K562 (cell line): ENCODE measurements around the gene DCAF8. TPM values are rescaled to one million over a fixed set of nuclear protein-coding genes. Genes with fewer than 3 reads are reported as not detected.

Experiments used
- ARID3A ChIP-seq: IDR thresholded peaks from 2 replicates; pipeline ENCODE4 v1.6.1; 2012; ENCODE audit warnings: low read depth, low read length, improper control_type of control experiment, borderline replicate concordance
- ATF3 ChIP-seq, 2 experiments: fragments of 450-650 bp in 1 of 2; sonication (generic) in 1 of 2; formaldehyde crosslinking in 1 of 2; IDR thresholded peaks in 1 of 2; conservative IDR thresholded peaks in 1 of 2; 2 replicates each; pipeline versions ENCODE4 v1.6.1 to v1.8.1; 2016 to 2023; ENCODE audit warnings: mild to moderate bottlenecking in 2 of 2, moderate library complexity in 2 of 2, inconsistent platforms in 1 of 2, missing genetic modification reagents in 1 of 2
- BCLAF1 ChIP-seq, 2 experiments: fragments of 450-650 bp in 1 of 2; IDR thresholded peaks; 2 replicates each; pipeline ENCODE4 v1.6.1; 2011 to 2017; ENCODE audit warnings: low read depth in 2 of 2, antibody characterized with exemption in 1 of 2, borderline replicate concordance in 1 of 2, low read length in 1 of 2, mild to moderate bottlenecking in 1 of 2, mixed read lengths in 1 of 2; ENCODE audit not compliant: control insufficient read depth in 1 of 2
- CSDE1 ChIP-seq, 2 experiments: fragments of 450-650 bp; IDR thresholded peaks; 2 replicates each; pipeline ENCODE4 v1.6.1; 2016; ENCODE audit warnings: mild to moderate bottlenecking in 1 of 2
- ELF1 ChIP-seq: fragments of 200-800 bp; sonication (Bioruptor generic); IDR thresholded peaks from 2 replicates; pipeline ENCODE4 v1.6.1; 2016; ENCODE audit warnings: missing genetic modification characterization, missing compliant biosample characterization
- EWSR1 ChIP-seq: fragments of 450-650 bp; IDR thresholded peaks from 2 replicates; pipeline ENCODE4 v1.6.1; 2018; ENCODE audit warnings: borderline replicate concordance, mild to moderate bottlenecking, low read depth, moderate library complexity; ENCODE audit not compliant: partially characterized antibody
- HIVEP1 ChIP-seq: fragments of 250-450 bp; sonication (Bioruptor Pico); IDR thresholded peaks from 2 replicates; pipeline ENCODE4 v1.4.0; 2020; ENCODE audit warnings: mild to moderate bottlenecking
- MBD1 ChIP-seq: fragments of 250-450 bp; sonication (Bioruptor Pico); IDR thresholded peaks from 2 replicates; pipeline ENCODE4 v1.8.0; 2022; ENCODE audit warnings: inconsistent platforms
- MECOM ChIP-seq: fragments of 250-450 bp; sonication (Bioruptor Pico); IDR thresholded peaks from 2 replicates; pipeline ENCODE4 v1.8.0; 2022; ENCODE audit warnings: inconsistent platforms
- NR1H2 ChIP-seq: sonication (generic); formaldehyde crosslinking; IDR thresholded peaks from 2 replicates; pipeline ENCODE4 v1.4.0; 2020; ENCODE audit warnings: mild to moderate bottlenecking, missing genetic modification reagents
- RAD51 ChIP-seq: fragments of 450-650 bp; IDR thresholded peaks from 2 replicates; pipeline ENCODE4 v1.7.1; 2016; ENCODE audit warnings: low read depth, mild to moderate bottlenecking, borderline replicate concordance
- RBFOX2 ChIP-seq: fragments of 200-400 bp; formaldehyde crosslinking; IDR thresholded peaks from 2 replicates; pipeline ENCODE4 v1.6.1; 2017; ENCODE audit warnings: low read depth, mild to moderate bottlenecking, low read length, moderate library complexity
- TCFL5 ChIP-seq: fragments of 250-450 bp; sonication (Bioruptor Pico); conservative IDR thresholded peaks from 2 replicates; pipeline ENCODE4 v1.6.1; 2021; ENCODE audit warnings: mild to moderate bottlenecking, moderate library complexity, matching md5 sums
- THRAP3 ChIP-seq: fragments of 450-650 bp; IDR thresholded peaks from 2 replicates; pipeline ENCODE4 v1.6.1; 2016; ENCODE audit warnings: mild to moderate bottlenecking, inconsistent platforms, borderline replicate concordance
- ZC3H8 ChIP-seq: fragments of 450-650 bp; IDR thresholded peaks from 2 replicates; pipeline ENCODE4 v1.6.1; 2017
- ZNF263 ChIP-seq: sonication (generic); formaldehyde crosslinking; IDR thresholded peaks from 2 replicates; pipeline ENCODE4 v1.8.0; 2022; ENCODE audit warnings: mild to moderate bottlenecking, missing genetic modification reagents, borderline replicate concordance
- ZNF57 ChIP-seq: fragments of 450-650 bp; formaldehyde crosslinking; IDR thresholded peaks from 2 replicates; pipeline ENCODE4 v1.4.0; 2020; ENCODE audit warnings: mild to moderate bottlenecking, moderate library complexity
- ZNF586 ChIP-seq: fragments of 450-650 bp; formaldehyde crosslinking; conservative IDR thresholded peaks from 2 replicates; pipeline ENCODE4 v1.4.0; 2020; ENCODE audit warnings: mild to moderate bottlenecking, moderate library complexity
- ZNF717 ChIP-seq: fragments of 250-450 bp; sonication (Bioruptor Pico); IDR thresholded peaks from 2 replicates; pipeline ENCODE4 v1.5.0; 2021
- ZNF778 ChIP-seq: fragments of 450-650 bp; formaldehyde crosslinking; IDR thresholded peaks from 2 replicates; pipeline ENCODE4 v1.4.0; 2020; ENCODE audit warnings: mild to moderate bottlenecking, moderate library complexity
- polyA plus RNA-seq, 8 experiments: library from polyadenylated mRNA; depleted of rRNA in 4 of 8; stranded (reverse) in 5 of 8; unstranded in 3 of 8; fragments of >200 nt; fragmentation: Nextera tagmentation in 2 of 8; fragmentation: Illumina TruSeq in 1 of 8; extraction: Ambion mirVana in 2 of 8; extraction: Trizol in 1 of 8; gene quantifications; 2 replicates each; pipeline versions ENCODE4 v1.2.1 to v1.2.3, GENCODE V29; 2011 to 2014; ENCODE audit warnings: inconsistent platforms in 1 of 8, missing spikeins in 1 of 8
- total RNA-seq, 7 experiments: library from RNA; depleted of rRNA in 6 of 7; stranded (reverse); fragments of >200 nt in 6 of 7; fragmentation: Illumina TruSeq in 2 of 7; extraction: Trizol in 2 of 7; gene quantifications; 2 replicates each; pipeline versions ENCODE4 v1.2.1 to v1.2.3, GENCODE V29; 2011 to 2021; ENCODE audit warnings: low replicate concordance in 1 of 7

Gene DCAF8
- total and polyA plus RNA-seq, 9 of the 15 experiments (the other 6 are each of a cell fraction or from before 2014, with no cell fraction given): 11.6 to 149 (median 81.3) TPM

GRCh38 chr1:160284782-160285344 is 22.5 kb upstream of the DCAF8 start, which contains the start of gene PEX19 (continued):
- TF ChIP-seq EWSR1 (no peak), ATF3 (IDR thresholded peaks at IDR 0.05) (no peak), ATF3 (CRISPR knock-in tag; conservative IDR thresholded peaks at IDR 0.05) (no peak), RAD51 (no peak), THRAP3 (no peak), ZC3H8 (no peak), ZNF717 (CRISPR knock-in tag) (no peak), HIVEP1 (CRISPR knock-in tag) (no peak), MECOM (no peak), RBFOX2 (peak; percentile 84), BCLAF1 (IDR thresholded peaks at IDR 0.05; ENCODE audit: borderline replicate concordance in 1 of 2, control insufficient read depth in 1 of 2, low read depth in 2 of 2, low read length in 1 of 2) (no peak), TCFL5 (CRISPR knock-in tag) (no peak), CSDE1 (IDR thresholded peaks at IDR 0.05) (no peak), ZNF57 (no peak), ZNF263 (CRISPR knock-in tag) (no peak), ZNF586 (CRISPR knock-in tag) (no peak), ARID3A (no peak), ELF1 (tag) (no peak), NR1H2 (CRISPR knock-in tag) (no peak), MBD1 (no peak), ZNF778 (no peak)
